Activated B cell treated with CpG ODN at 0.5 μM for 24 hours (primary cell): ENCODE results near the gene XAF1. TPM values are rescaled to one million over a fixed set of nuclear protein-coding genes. Genes with fewer than 3 reads are reported as not detected.

Experiments used
- ATAC-seq: fragments of 200-7000 bp; cut with Tn5 transposase; one replicate; pipeline ENCODE4 v1.10.0; 2021; ENCODE audit warnings: low read depth, mild to moderate bottlenecking, moderate library complexity
- CTCF ChIA-PET: fragments of 350-600 bp; sonication (Branson Sonifier 250); formaldehyde crosslinking; loops from one replicate; lab custom pipeline; 2021; ENCODE audit warnings: antibody characterized with exemption; lab: Charles Lee
- POLR2A ChIA-PET: fragments of 350-600 bp; sonication (Branson Sonifier 250); formaldehyde crosslinking; loops from one replicate; lab custom pipeline; 2021; ENCODE audit warnings: antibody characterized with exemption; lab: Charles Lee
- DNase-seq: peaks from one replicate; pipeline ENCODE4 v3.0.0; 2022
- H3K27ac Mint-ChIP-seq: one replicate; pipeline ENCODE4 v1.8.0; 2020; ENCODE audit warnings: mixed read lengths
- H3K27me3 Mint-ChIP-seq: one replicate; pipeline ENCODE4 v1.8.0; 2021; ENCODE audit warnings: mixed read lengths
- H3K36me3 Mint-ChIP-seq: one replicate; pipeline ENCODE4 v1.8.0; 2021; ENCODE audit warnings: low read depth, mixed read lengths
- H3K4me1 Mint-ChIP-seq: one replicate; pipeline ENCODE4 v1.8.0; 2021; ENCODE audit warnings: mixed read lengths
- H3K4me3 Mint-ChIP-seq: one replicate; pipeline ENCODE4 v1.8.0; 2020; ENCODE audit warnings: mild to moderate bottlenecking, mixed read lengths
- H3K9me3 Mint-ChIP-seq: one replicate; pipeline ENCODE4 v1.8.0; 2020; ENCODE audit warnings: mixed read lengths
- intact Hi-C: fragments of 100-400 bp; cut with micrococcal nuclease; formaldehyde crosslinking; loops from one replicate; pipeline ENCODE4 v1.15.1; 2024
- total RNA-seq: library from RNA; stranded (reverse); gene quantifications from 2 replicates; pipeline ENCODE4 v1.2.3, GENCODE V29; 2022
- TF ChIP-seq, protein P1 (sequence below): fragments of 200-600 bp; IDR thresholded peaks from one replicate; pipeline ENCODE4 v1.8.0; 2022; ENCODE audit warnings: antibody characterized with exemption, mild to moderate bottlenecking

XAF1 gene, protein sequence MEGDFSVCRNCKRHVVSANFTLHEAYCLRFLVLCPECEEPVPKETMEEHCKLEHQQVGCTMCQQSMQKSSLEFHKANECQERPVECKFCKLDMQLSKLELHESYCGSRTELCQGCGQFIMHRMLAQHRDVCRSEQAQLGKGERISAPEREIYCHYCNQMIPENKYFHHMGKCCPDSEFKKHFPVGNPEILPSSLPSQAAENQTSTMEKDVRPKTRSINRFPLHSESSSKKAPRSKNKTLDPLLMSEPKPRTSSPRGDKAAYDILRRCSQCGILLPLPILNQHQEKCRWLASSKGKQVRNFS
- 50.4 and 62.5 TPM in 2 replicates for total RNA-seq

DNA sequence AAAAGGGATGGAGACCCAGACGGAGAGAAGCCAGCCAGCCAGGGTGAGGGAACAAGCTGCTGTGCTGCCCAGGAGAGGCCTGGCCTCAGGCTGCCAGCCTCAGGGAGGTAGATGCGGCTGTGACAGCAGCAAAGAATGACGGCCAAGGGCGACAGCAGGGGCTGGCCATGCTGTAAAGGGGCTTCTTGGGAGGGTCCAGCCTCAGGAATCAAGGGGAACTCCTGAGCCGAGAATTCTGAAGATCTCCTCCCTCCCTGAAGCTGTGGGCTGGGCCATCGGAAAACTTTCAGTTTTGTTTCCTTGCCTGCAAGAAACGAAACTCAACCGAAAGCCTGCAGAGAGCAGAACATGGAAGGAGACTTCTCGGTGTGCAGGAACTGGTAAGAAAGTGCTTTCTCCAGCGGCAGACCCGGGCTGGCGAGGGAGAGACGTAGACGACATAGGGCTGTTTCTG is at the start of gene XAF1:
TSS of gene XAF1 (plus strand) at position 316 of the 454 bp plus-strand sequence. CDS start at position 349, 33 bp downstream.
- intact Hi-C loops, result no loop called here
- Mint-ChIP-seq H3K4me1 (peaks cover 38% of the 10 kb centered on the region), H3K36me3 (peaks cover 32% of the 10 kb centered on the region), H3K27ac (peak within 1 kb of the TSS; percentile 88), H3K27me3 (no peaks in the 10 kb centered on the region), H3K4me3 (peak within 1 kb of the TSS; percentile 93), H3K9me3 (no peaks in the 10 kb centered on the region)
- ChIA-PET POLR2A (interaction anchor here (0.5 to 0.6 kb wide), 3 partner anchors 24 to 1965 kb away, joined by 3 to 4 read pairs (median 3); no protein-coding TSS in a partner anchor), CTCF (no interaction called here)
- peak; percentile 87 for ATAC-seq
- DNase-seq, result peak; percentile 34
- TF ChIP-seq, protein P1, sequence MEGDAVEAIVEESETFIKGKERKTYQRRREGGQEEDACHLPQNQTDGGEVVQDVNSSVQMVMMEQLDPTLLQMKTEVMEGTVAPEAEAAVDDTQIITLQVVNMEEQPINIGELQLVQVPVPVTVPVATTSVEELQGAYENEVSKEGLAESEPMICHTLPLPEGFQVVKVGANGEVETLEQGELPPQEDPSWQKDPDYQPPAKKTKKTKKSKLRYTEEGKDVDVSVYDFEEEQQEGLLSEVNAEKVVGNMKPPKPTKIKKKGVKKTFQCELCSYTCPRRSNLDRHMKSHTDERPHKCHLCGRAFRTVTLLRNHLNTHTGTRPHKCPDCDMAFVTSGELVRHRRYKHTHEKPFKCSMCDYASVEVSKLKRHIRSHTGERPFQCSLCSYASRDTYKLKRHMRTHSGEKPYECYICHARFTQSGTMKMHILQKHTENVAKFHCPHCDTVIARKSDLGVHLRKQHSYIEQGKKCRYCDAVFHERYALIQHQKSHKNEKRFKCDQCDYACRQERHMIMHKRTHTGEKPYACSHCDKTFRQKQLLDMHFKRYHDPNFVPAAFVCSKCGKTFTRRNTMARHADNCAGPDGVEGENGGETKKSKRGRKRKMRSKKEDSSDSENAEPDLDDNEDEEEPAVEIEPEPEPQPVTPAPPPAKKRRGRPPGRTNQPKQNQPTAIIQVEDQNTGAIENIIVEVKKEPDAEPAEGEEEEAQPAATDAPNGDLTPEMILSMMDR, result no peak

DNA sequence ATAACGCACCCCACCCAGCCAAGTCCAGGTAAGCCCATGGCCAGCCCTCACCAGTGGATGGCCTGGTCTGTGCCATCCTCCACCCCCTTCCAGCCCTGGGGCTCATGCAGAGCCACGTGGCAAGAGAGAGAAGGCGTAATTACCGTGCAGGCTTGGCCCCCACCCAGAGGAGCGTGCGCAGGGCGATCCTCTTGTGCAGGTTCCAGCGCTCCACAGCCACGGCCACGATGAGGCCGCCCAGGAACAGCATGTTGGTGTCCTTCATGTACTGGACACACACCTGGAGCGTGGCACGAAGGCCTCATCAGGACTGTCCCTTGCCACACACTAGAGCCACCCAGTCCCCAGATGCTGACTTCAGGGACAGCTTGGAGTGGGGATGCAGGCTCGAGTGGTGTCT is 49.3 kb upstream of the XAF1 start:
- H3K9me3 Mint-ChIP-seq, result no peaks in the 10 kb centered on the region

DNA sequence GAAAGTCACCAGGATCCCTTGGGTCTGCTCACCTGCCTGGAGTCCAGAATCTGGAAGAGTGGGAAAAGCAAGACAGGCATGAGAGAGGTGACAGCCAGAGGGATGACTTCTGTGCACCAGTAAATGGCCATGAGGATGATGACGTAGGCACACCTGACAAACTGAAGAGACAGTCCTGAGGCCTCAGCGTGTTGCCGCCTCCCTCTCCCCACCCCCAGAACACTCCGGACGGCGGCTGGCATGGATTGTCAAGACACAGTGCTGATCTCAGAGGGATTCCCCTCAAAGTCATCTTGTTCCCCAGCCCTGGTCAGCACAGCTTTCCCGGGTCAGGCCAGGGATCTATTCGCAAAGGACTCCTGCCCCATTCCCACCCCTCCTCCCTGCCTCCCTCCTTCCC is 48.9 kb upstream of the XAF1 start:
- ATAC-seq (no peak), DNase-seq (no peak)
- intact Hi-C loops, result no loop called here
- ChIA-PET CTCF (no interaction called here), POLR2A (no interaction called here)
- H3K4me3 Mint-ChIP-seq, result no peak overlapping the region
- H3K36me3 Mint-ChIP-seq, result no peaks in the 10 kb centered on the region
- no peaks in the 10 kb centered on the region for H3K9me3 Mint-ChIP-seq
- TF ChIP-seq, protein P1, result no peak
- peaks cover 2% of the 10 kb centered on the region for H3K4me1 Mint-ChIP-seq
- H3K27ac Mint-ChIP-seq, result no peak overlapping the region
- peaks cover 44% of the 10 kb centered on the region for H3K27me3 Mint-ChIP-seq

More for the DNA sequence above, 49.3 kb upstream of the XAF1 start:
- no peak for ATAC-seq
- H3K27ac Mint-ChIP-seq, result no peak overlapping the region
- CTCF ChIA-PET, result interaction anchor here (1.2 kb wide), 1 partner anchor 137 kb away, joined by 5 read pairs; no protein-coding TSS in a partner anchor
- TF ChIP-seq, protein P1, result no peak
- H3K4me1 Mint-ChIP-seq, result peaks cover 3% of the 10 kb centered on the region
- no peak overlapping the region for H3K4me3 Mint-ChIP-seq
- no peaks in the 10 kb centered on the region for H3K36me3 Mint-ChIP-seq
- DNase-seq, result no peak
- peaks cover 41% of the 10 kb centered on the region for H3K27me3 Mint-ChIP-seq
- intact Hi-C loops, result no loop called here
- POLR2A ChIA-PET, result no interaction called here

DNA sequence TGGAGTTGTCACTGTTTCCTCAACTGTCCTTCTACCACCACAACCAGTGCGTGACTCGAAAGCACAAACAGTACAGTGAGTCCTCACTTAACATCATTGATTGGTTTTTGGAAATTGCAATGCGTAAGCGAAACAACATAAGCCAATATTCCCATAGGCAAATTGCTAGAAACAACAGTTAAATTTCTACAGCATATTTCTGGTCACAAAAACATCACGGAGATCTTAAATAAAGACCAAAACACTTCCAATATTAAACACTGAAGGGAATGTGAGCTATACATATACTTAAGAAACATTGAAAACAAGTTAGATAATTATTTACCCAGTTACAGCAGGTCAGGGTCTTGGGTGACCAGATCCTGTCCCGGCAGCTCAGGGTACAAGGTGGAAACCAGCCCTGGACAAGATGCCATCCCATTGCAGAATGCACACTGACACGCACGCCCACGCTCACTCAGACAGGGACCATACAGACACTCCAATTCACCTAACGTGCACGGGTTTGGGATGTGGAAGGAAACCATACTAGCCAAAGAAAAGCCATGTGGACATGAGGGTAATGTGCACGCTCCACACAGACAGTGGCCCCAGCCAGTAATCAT is 47.4 kb upstream of the XAF1 start:
- CTCF ChIA-PET, result no interaction called here
- TF ChIP-seq, protein P1, result no peak
- ATAC-seq, result no peak

DNA sequence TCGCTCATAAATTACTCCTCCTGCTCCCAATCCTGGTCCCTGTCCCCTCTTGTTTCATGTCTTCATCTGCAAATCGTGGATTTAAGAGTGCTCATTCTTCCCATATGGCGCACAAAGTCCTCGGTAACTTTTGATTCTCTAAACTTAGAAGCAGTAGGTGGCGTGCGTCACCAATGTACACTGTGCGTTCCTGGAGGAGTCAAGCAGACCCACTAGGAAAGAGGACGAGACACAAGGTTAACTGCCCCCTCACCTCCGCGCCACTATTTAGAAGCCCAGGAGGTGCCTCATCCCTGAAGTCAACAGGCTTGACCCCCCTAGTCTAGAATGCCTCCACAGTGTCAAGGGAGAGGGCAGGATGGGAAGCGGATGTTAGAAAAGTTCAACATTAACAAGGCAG is 45.5 kb upstream of the XAF1 start:
- H3K36me3 Mint-ChIP-seq, result no peaks in the 10 kb centered on the region
- POLR2A ChIA-PET, result no interaction called here
- ATAC-seq (no peak), DNase-seq (no peak)
- peaks cover 22% of the 10 kb centered on the region for H3K4me1 Mint-ChIP-seq
- peaks cover 52% of the 10 kb centered on the region for H3K27me3 Mint-ChIP-seq
- no peaks in the 10 kb centered on the region for H3K9me3 Mint-ChIP-seq
- no peak overlapping the region for H3K4me3 Mint-ChIP-seq
- TF ChIP-seq, protein P1, result no peak
- CTCF ChIA-PET, result no interaction called here
- H3K27ac Mint-ChIP-seq, result no peak overlapping the region
- intact Hi-C loops, result no loop called here

More for the DNA sequence above, 47.4 kb upstream of the XAF1 start:
- no peaks in the 10 kb centered on the region for H3K36me3 Mint-ChIP-seq
- peaks cover 48% of the 10 kb centered on the region for H3K27me3 Mint-ChIP-seq
- no peak for DNase-seq
- H3K4me1 Mint-ChIP-seq, result peaks cover 12% of the 10 kb centered on the region
- no peaks in the 10 kb centered on the region for H3K9me3 Mint-ChIP-seq
- POLR2A ChIA-PET, result no interaction called here
- intact Hi-C loops, result no loop called here
- H3K4me3 Mint-ChIP-seq, result no peak overlapping the region
- no peak overlapping the region for H3K27ac Mint-ChIP-seq
